Vagina (tissue), 2 donors: Measurements from ENCODE around the gene GJD3. TPM values are rescaled to one million over a fixed set of nuclear protein-coding genes. Genes with fewer than 3 reads are reported as not detected.
A peak's percentile ranks its signal among the peaks of the same experiment; 100 is the strongest.

Experiments used
- DNase-seq, 2 donors: peaks; one replicate each; pipeline ENCODE4 v3.0.0-alpha.2; 2017; ENCODE audit errors: extremely low spot score in 2 of 2
- H3K27ac ChIP-seq: fragments of 200-600 bp; sonication (generic); one replicate; pipeline ENCODE4 v1.5.1; 2019
- H3K27me3 ChIP-seq: fragments of 200-600 bp; sonication (generic); one replicate; pipeline ENCODE4 v1.5.1; 2019
- H3K36me3 ChIP-seq, 2 donors: fragments of 200-600 bp; sonication (generic); one replicate each; pipeline ENCODE4 v1.5.1; 2017 to 2019
- H3K4me1 ChIP-seq: fragments of 200-600 bp; sonication (generic); one replicate; pipeline ENCODE4 v1.5.1; 2019
- H3K4me3 ChIP-seq, 2 donors: fragments of 200-600 bp; sonication (generic); 1 replicate in 1 of 2; 2 replicates in 1 of 2; pipeline ENCODE4 v1.5.1; 2016 to 2019
- H3K9me3 ChIP-seq: fragments of 200-600 bp; sonication (generic); one replicate; pipeline ENCODE4 v1.5.1; 2019
- CTCF ChIP-seq, 3 experiments: fragments of 450-650 bp in 2 of 3; fragments of 200-600 bp in 1 of 3; sonication (generic) in 1 of 3; IDR thresholded peaks; one replicate each; pipeline ENCODE4 v1.5.1; 2017 to 2019; ENCODE audit warnings: antibody characterized with exemption in 3 of 3, mild to moderate bottlenecking in 2 of 3, moderate library complexity in 2 of 3
- POLR2A ChIP-seq, 2 donors: fragments of 450-650 bp; IDR thresholded peaks; one replicate each; pipeline ENCODE4 v1.6.1; 2017; ENCODE audit warnings: antibody characterized with exemption in 2 of 2, mild to moderate bottlenecking in 2 of 2, moderate library complexity in 2 of 2
- POLR2AphosphoS5 ChIP-seq, 2 donors: sonication (generic); formaldehyde crosslinking; IDR thresholded peaks; one replicate each; pipeline ENCODE4 v1.9.0; 2017; ENCODE audit warnings: antibody characterized with exemption in 2 of 2, mild to moderate bottlenecking in 2 of 2, low read depth in 1 of 2; ENCODE audit not compliant: insufficient read depth in 1 of 2
- intact Hi-C: fragments of 100-400 bp; cut with DNase I; formaldehyde crosslinking; loops from one replicate; pipeline ENCODE4 v1.15.1; 2023
- total RNA-seq: library from RNA; depleted of rRNA; stranded (reverse); fragments of >200 nt; gene quantifications from one replicate; pipeline ENCODE4 v1.2.3, GENCODE V29; 2016

Gene GJD3
- total RNA-seq, 1 donor from 2014 or later, result 12.0 TPM

GRCh38 chr17:40328386-40328766 lies 36.2 kb downstream of the GJD3 start:
- no peak for DNase-seq
- H3K27ac ChIP-seq, result peak overlapping the region; percentile 96
- H3K36me3 ChIP-seq, result no peaks in the 10 kb centered on the region
- H3K9me3 ChIP-seq, result no peaks in the 10 kb centered on the region
- no peaks in the 10 kb centered on the region for H3K27me3 ChIP-seq
- intact Hi-C loops, result no loop called here
- peaks cover 100% of the 10 kb centered on the region for H3K4me1 ChIP-seq
- no peak overlapping the region for H3K4me3 ChIP-seq
- no peak for TF ChIP-seq POLR2A (IDR thresholded peaks at IDR 0.05)
- TF ChIP-seq POLR2AphosphoS5 (IDR thresholded peaks at IDR 0.05; ENCODE audit: insufficient read depth in 1 of 2, low read depth in 1 of 2), result no peak
- no peak for TF ChIP-seq CTCF (IDR thresholded peaks at IDR 0.05)

- no peaks in the 10 kb centered on the region for H3K9me3 ChIP-seq
- H3K4me1 ChIP-seq, result peaks cover 100% of the 10 kb centered on the region
- H3K27me3 ChIP-seq, result no peaks in the 10 kb centered on the region
- TF ChIP-seq POLR2AphosphoS5 (IDR thresholded peaks at IDR 0.05; ENCODE audit: insufficient read depth in 1 of 2, low read depth in 1 of 2) (no peak), CTCF (IDR thresholded peaks at IDR 0.05) (no peak), POLR2A (IDR thresholded peaks at IDR 0.05) (no peak)
- DNase-seq, result no peak
- no peaks in the 10 kb centered on the region for H3K36me3 ChIP-seq
- H3K27ac ChIP-seq, result peak overlapping the region; percentile 96
- intact Hi-C loops, result no loop called here
- no peak overlapping the region for H3K4me3 ChIP-seq
Measured at GRCh38 chr17:40327735-40328385, 36.7 kb downstream of the GJD3 start.

GRCh38 chr17:40327244-40327729 lies 37.2 kb downstream of the GJD3 start:
- DNase-seq, result no peak
- no peaks in the 10 kb centered on the region for H3K36me3 ChIP-seq
- TF ChIP-seq CTCF (IDR thresholded peaks at IDR 0.05) (no peak), POLR2A (IDR thresholded peaks at IDR 0.05) (no peak), POLR2AphosphoS5 (IDR thresholded peaks at IDR 0.05; ENCODE audit: insufficient read depth in 1 of 2, low read depth in 1 of 2) (no peak)
- H3K27ac ChIP-seq, result peak overlapping the region; percentile 96
- H3K4me1 ChIP-seq, result peaks cover 100% of the 10 kb centered on the region
- H3K27me3 ChIP-seq, result no peaks in the 10 kb centered on the region
- intact Hi-C loops, result no loop called here
- no peaks in the 10 kb centered on the region for H3K9me3 ChIP-seq
- H3K4me3 ChIP-seq, result no peak overlapping the region

- DNase-seq, result no peak
- Histone ChIP-seq H3K36me3 (no peaks in the 10 kb centered on the region), H3K27me3 (no peaks in the 10 kb centered on the region), H3K27ac (peak overlapping the region; percentile 96), H3K4me3 (no peak overlapping the region), H3K9me3 (no peaks in the 10 kb centered on the region), H3K4me1 (peaks cover 100% of the 10 kb centered on the region)
- TF ChIP-seq POLR2A (IDR thresholded peaks at IDR 0.05) (no peak), CTCF (IDR thresholded peaks at IDR 0.05) (no peak), POLR2AphosphoS5 (IDR thresholded peaks at IDR 0.05; ENCODE audit: insufficient read depth in 1 of 2, low read depth in 1 of 2) (no peak)
- intact Hi-C loops, result no loop called here
Measured at GRCh38 chr17:40326832-40327199, 37.7 kb downstream of the GJD3 start.

GRCh38 chr17:40326014-40326831 lies 38.3 kb downstream of the GJD3 start:
- Histone ChIP-seq H3K4me1 (peaks cover 100% of the 10 kb centered on the region), H3K9me3 (no peaks in the 10 kb centered on the region), H3K36me3 (no peaks in the 10 kb centered on the region), H3K27me3 (no peaks in the 10 kb centered on the region), H3K4me3 (no peak overlapping the region), H3K27ac (peak overlapping the region; percentile 96)
- DNase-seq, result no peak
- intact Hi-C loops, result no loop called here
- TF ChIP-seq POLR2AphosphoS5 (IDR thresholded peaks at IDR 0.05; ENCODE audit: insufficient read depth in 1 of 2, low read depth in 1 of 2), result no peak
- no peak for TF ChIP-seq POLR2A (IDR thresholded peaks at IDR 0.05)
- TF ChIP-seq CTCF (IDR thresholded peaks at IDR 0.05), result no peak
